HG03571 (cell line): ENCODE results near the gene MTX2.

Experiments
- ATAC-seq: cut with Tn5 transposase; IDR thresholded peaks from one replicate; pipeline ENCODE4 v1.9.1; 2021; ENCODE audit not compliant: unreplicated experiment

MTX2 gene

GRCh38 chr2:176269319-176270099 is at the start of gene MTX2:
Gene MTX2 (plus strand): TSS chr2:176269442. CDS start chr2:176269630, 188 bp downstream.
- ATAC-seq, result peak; percentile 99

GRCh38 chr2:176227874-176228273 is 41.4 kb upstream of the MTX2 start:
- ATAC-seq, result no peak

GRCh38 chr2:176234156-176234555 is 35.1 kb upstream of the MTX2 start:
- no peak for ATAC-seq

GRCh38 chr2:176234940-176235339 is 34.3 kb upstream of the MTX2 start:
- no peak for ATAC-seq

- ATAC-seq, result no peak
Measured at GRCh38 chr2:176237456-176237855, 31.8 kb upstream of the MTX2 start.

- no peak for ATAC-seq
Measured at GRCh38 chr2:176239031-176239430, 30.2 kb upstream of the MTX2 start.

GRCh38 chr2:176240301-176240700 is 28.9 kb upstream of the MTX2 start:
- ATAC-seq, result no peak

- ATAC-seq, result no peak
Measured at GRCh38 chr2:176242276-176242675, 27.0 kb upstream of the MTX2 start.

- ATAC-seq, result no peak
Measured at GRCh38 chr2:176246331-176246730, 22.9 kb upstream of the MTX2 start.

- no peak for ATAC-seq
Measured at GRCh38 chr2:176247859-176248258, 21.4 kb upstream of the MTX2 start.

GRCh38 chr2:176251928-176252327 is 17.3 kb upstream of the MTX2 start:
- ATAC-seq, result no peak

- ATAC-seq, result no peak
Measured at GRCh38 chr2:176260689-176261088, 8.6 kb upstream of the MTX2 start.

- ATAC-seq, result no peak
Measured at GRCh38 chr2:176261136-176261535, 8.1 kb upstream of the MTX2 start.

- ATAC-seq, result no peak
Measured at GRCh38 chr2:176268976-176269318, 295 bp upstream of the MTX2 start.

- ATAC-seq, result no peak
Measured at GRCh38 chr2:176270100-176270750, 983 bp downstream of the MTX2 start.

- no peak for ATAC-seq
Measured at GRCh38 chr2:176272870-176273459, 3.7 kb downstream of the MTX2 start.

- no peak for ATAC-seq
Measured at GRCh38 chr2:176278927-176279326, 9.7 kb downstream of the MTX2 start.

GRCh38 chr2:176280156-176280555 is 10.9 kb downstream of the MTX2 start:
- ATAC-seq, result no peak

GRCh38 chr2:176280867-176281658 is 11.8 kb downstream of the MTX2 start:
- no peak for ATAC-seq

- ATAC-seq, result no peak
Measured at GRCh38 chr2:176283291-176284068, 14.2 kb downstream of the MTX2 start.
